CD8-positive, alpha-beta memory T cell (primary cell): ENCODE data around the gene PGM3. TPM values are rescaled to one million over a fixed set of nuclear protein-coding genes. Genes with fewer than 3 reads are reported as not detected.

ENCODE experiments used
- CTCF ChIA-PET: fragments of 350-600 bp; sonication (Branson Sonifier 250); formaldehyde crosslinking; loops from one replicate; lab custom pipeline; 2021; ENCODE audit warnings: antibody characterized with exemption; lab: Charles Lee
- POLR2A ChIA-PET: fragments of 350-600 bp; sonication (Branson Sonifier 250); formaldehyde crosslinking; loops from one replicate; lab custom pipeline; 2021; ENCODE audit warnings: antibody characterized with exemption; lab: Charles Lee
- DNase-seq, 5 donors: peaks; one replicate each; pipeline versions ENCODE4 v3.0.0 to v3.0.0-alpha.2; 2020 to 2022; ENCODE audit warnings: mixed read lengths in 1 of 5
- H3K27ac ChIP-seq: one replicate; pipeline ENCODE4 v1.7.0; 2013; ENCODE audit warnings: low read depth, mild to moderate bottlenecking, low read length, moderate library complexity
- H3K27me3 ChIP-seq: 2 replicates; pipeline ENCODE4 v1.7.0; 2013; ENCODE audit warnings: low read length, mild to moderate bottlenecking; ENCODE audit not compliant: insufficient read depth, poor library complexity, severe bottlenecking
- H3K36me3 ChIP-seq: 2 replicates; pipeline ENCODE4 v1.7.0; 2013; ENCODE audit warnings: mild to moderate bottlenecking, low read length, moderate library complexity; ENCODE audit not compliant: insufficient read depth
- H3K4me1 ChIP-seq: 2 replicates; pipeline ENCODE4 v1.7.0; 2013; ENCODE audit warnings: mild to moderate bottlenecking, low read length, moderate library complexity; ENCODE audit not compliant: insufficient read depth
- H3K4me3 ChIP-seq: 2 replicates; pipeline ENCODE4 v1.7.0; 2013; ENCODE audit warnings: mild to moderate bottlenecking, low read length
- H3K9me3 ChIP-seq: 2 replicates; pipeline ENCODE4 v1.7.0; 2013; ENCODE audit warnings: mild to moderate bottlenecking, low read length
- H3K27ac Mint-ChIP-seq, 8 donors: one replicate each; pipeline ENCODE4 v1.8.0; 2020 to 2021; ENCODE audit warnings: mixed read lengths in 8 of 8, mild to moderate bottlenecking in 6 of 8, inconsistent platforms in 3 of 8, moderate library complexity in 3 of 8
- H3K27me3 Mint-ChIP-seq, 2 donors: one replicate each; pipeline ENCODE4 v1.8.0; 2020 to 2021; ENCODE audit warnings: mixed read lengths in 2 of 2, mild to moderate bottlenecking in 1 of 2, moderate library complexity in 1 of 2
- H3K36me3 Mint-ChIP-seq, 3 donors: one replicate each; pipeline ENCODE4 v1.8.0; 2020 to 2021; ENCODE audit warnings: mixed read lengths in 3 of 3, inconsistent platforms in 1 of 3, mild to moderate bottlenecking in 1 of 3
- H3K4me1 Mint-ChIP-seq, 3 donors: one replicate each; pipeline ENCODE4 v1.8.0; 2020 to 2021; ENCODE audit warnings: mixed read lengths in 3 of 3, inconsistent platforms in 1 of 3, mild to moderate bottlenecking in 1 of 3
- H3K4me3 Mint-ChIP-seq, 7 donors: one replicate each; pipeline ENCODE4 v1.8.0; 2020 to 2021; ENCODE audit warnings: mixed read lengths in 7 of 7, mild to moderate bottlenecking in 6 of 7, moderate library complexity in 4 of 7, inconsistent platforms in 2 of 7
- H3K9me3 Mint-ChIP-seq, 5 donors: one replicate each; pipeline ENCODE4 v1.8.0; 2020 to 2022; ENCODE audit warnings: mixed read lengths in 5 of 5, mild to moderate bottlenecking in 3 of 5, moderate library complexity in 2 of 5, inconsistent platforms in 1 of 5
- polyA plus RNA-seq: library from polyadenylated mRNA; unstranded; fragments of 300-500 nt; fragmentation: Illumina TruSeq; gene quantifications from one replicate; pipeline ENCODE4 v1.2.3, GENCODE V29; 2021
- total RNA-seq, 2 experiments: library from RNA; stranded (reverse); gene quantifications; one replicate each; pipeline ENCODE4 v1.2.3, GENCODE V29; 2021

PGM3 gene
- total RNA-seq (10 to 100 TPM; 18.7 to 19.8 TPM), polyA plus RNA-seq (10.8 TPM)

GRCh38 chr6:83192871-83193746, at the start of gene PGM3, which contains the start of gene RWDD2A:
TSS of gene PGM3 (minus strand) at chr6:83193265. CDS start at chr6:83191012, 2,253 bp downstream.
TSS of gene RWDD2A (plus strand) at chr6:83193357. CDS start at chr6:83194452, 1,095 bp downstream.
- H3K27me3 Mint-ChIP-seq, result no peaks in the 10 kb centered on the region
- peaks cover 0 to 34% (median 8%) of the 10 kb centered on the region in 3 donors for H3K36me3 Mint-ChIP-seq
- CTCF ChIA-PET, result interaction anchor here (0.9 to 2.1 kb wide), 3 partner anchors 126 to 951 kb away, joined by 3 to 11 read pairs (median 3); partner anchors contain the start of genes DOP1A and UBE3D

GRCh38 chr6:83231146-83231545, 38.1 kb upstream of the PGM3 start:
- Mint-ChIP-seq H3K27me3 (peaks cover 3 to 22% of the 10 kb centered on the region in 2 donors), H3K36me3 (peaks cover 0 to 1% (median 0%) of the 10 kb centered on the region in 3 donors), H3K9me3 (no peaks in the 10 kb centered on the region), H3K4me3 (no peak overlapping the region), H3K4me1 (no peaks in the 10 kb centered on the region), H3K27ac (no peak overlapping the region)
- Histone ChIP-seq H3K4me1 (no peaks in the 10 kb centered on the region), H3K27me3 (no peaks in the 10 kb centered on the region), H3K27ac (no peak overlapping the region), H3K36me3 (no peaks in the 10 kb centered on the region), H3K9me3 (no peaks in the 10 kb centered on the region), H3K4me3 (no peak overlapping the region)
- ChIA-PET POLR2A (no interaction called here), CTCF (no interaction called here)
- DNase-seq, result no peak

More at GRCh38 chr6:83192871-83193746, at the start of gene PGM3, which contains the start of gene RWDD2A:
- no peaks in the 10 kb centered on the region for H3K9me3 Mint-ChIP-seq
- Histone ChIP-seq H3K9me3 (no peaks in the 10 kb centered on the region), H3K4me3 (peak within 1 kb of the TSS; percentile 88), H3K27me3 (no peaks in the 10 kb centered on the region), H3K4me1 (peaks cover 15% of the 10 kb centered on the region), H3K27ac (peak within 1 kb of the TSS; percentile 85), H3K36me3 (no peaks in the 10 kb centered on the region)
- DNase-seq, result peak; percentile 87 to 93 (median 89)
- peaks cover 42 to 65% (median 62%) of the 10 kb centered on the region in 3 donors for H3K4me1 Mint-ChIP-seq
- peak within 1 kb of the TSS; percentile 97 to 99 (median 98) for H3K4me3 Mint-ChIP-seq
- POLR2A ChIA-PET, result interaction anchor here (1.7 kb wide), 1 partner anchor 127 kb away, joined by 4 read pairs; the partner anchor contains the start of gene UBE3D
- H3K27ac Mint-ChIP-seq, result peak within 1 kb of the TSS; percentile 85 to 99 (median 98)

- no peak overlapping the region for H3K27ac ChIP-seq
- no peaks in the 10 kb centered on the region for H3K36me3 Mint-ChIP-seq
- H3K9me3 ChIP-seq, result no peaks in the 10 kb centered on the region
- H3K4me1 Mint-ChIP-seq, result peaks cover 0 to 8% (median 1%) of the 10 kb centered on the region in 3 donors
- no peak overlapping the region for H3K4me3 Mint-ChIP-seq
- ChIA-PET POLR2A (no interaction called here), CTCF (no interaction called here)
- peak overlapping the region in 1 of 8 donors; percentile 26 for H3K27ac Mint-ChIP-seq
- H3K9me3 Mint-ChIP-seq, result no peaks in the 10 kb centered on the region
- no peaks in the 10 kb centered on the region for H3K27me3 ChIP-seq
- no peak for DNase-seq
- peaks cover 0 to 7% of the 10 kb centered on the region in 2 donors for H3K27me3 Mint-ChIP-seq
- H3K36me3 ChIP-seq, result no peaks in the 10 kb centered on the region
- no peaks in the 10 kb centered on the region for H3K4me1 ChIP-seq
- H3K4me3 ChIP-seq, result no peak overlapping the region
These were observed 33.5 kb upstream of the PGM3 start for GRCh38 chr6:83226517-83226916.

- Histone ChIP-seq H3K4me1 (no peaks in the 10 kb centered on the region), H3K36me3 (no peaks in the 10 kb centered on the region), H3K9me3 (no peaks in the 10 kb centered on the region), H3K4me3 (no peak overlapping the region), H3K27me3 (no peaks in the 10 kb centered on the region), H3K27ac (no peak overlapping the region)
- Mint-ChIP-seq H3K27me3 (no peaks in the 10 kb centered on the region), H3K36me3 (no peaks in the 10 kb centered on the region), H3K9me3 (no peaks in the 10 kb centered on the region), H3K27ac (no peak overlapping the region), H3K4me3 (no peak overlapping the region), H3K4me1 (peaks cover 0 to 8% (median 1%) of the 10 kb centered on the region in 3 donors)
- peak in 2 of 5 donors; percentile 5 to 11 for DNase-seq
- CTCF ChIA-PET, result interaction anchor here (0.9 to 2.7 kb wide), 5 partner anchors 11 to 291 kb away, joined by 3 to 20 read pairs (median 4); partner anchors contain the start of genes DOP1A, PRSS35 and UBE3D
- POLR2A ChIA-PET, result no interaction called here
These were observed 28.9 kb upstream of the PGM3 start for GRCh38 chr6:83221889-83222479.

GRCh38 chr6:83221276-83221675, 28.2 kb upstream of the PGM3 start:
- ChIA-PET CTCF (interaction anchor here (0.9 to 2.7 kb wide), 2 partner anchors 10 to 155 kb away, joined by 3 to 20 read pairs; partner anchors contain the start of genes DOP1A and UBE3D), POLR2A (no interaction called here)
- peak overlapping the region in 1 of 8 donors; percentile 7 for H3K27ac Mint-ChIP-seq
- H3K36me3 Mint-ChIP-seq, result no peaks in the 10 kb centered on the region
- H3K4me3 Mint-ChIP-seq, result no peak overlapping the region
- no peaks in the 10 kb centered on the region for H3K9me3 Mint-ChIP-seq
- no peak for DNase-seq
- Histone ChIP-seq H3K27me3 (no peaks in the 10 kb centered on the region), H3K27ac (no peak overlapping the region), H3K36me3 (no peaks in the 10 kb centered on the region), H3K4me1 (no peaks in the 10 kb centered on the region), H3K9me3 (no peaks in the 10 kb centered on the region), H3K4me3 (no peak overlapping the region)
- peaks cover 0 to 8% (median 1%) of the 10 kb centered on the region in 3 donors for H3K4me1 Mint-ChIP-seq
- no peaks in the 10 kb centered on the region for H3K27me3 Mint-ChIP-seq

GRCh38 chr6:83220121-83220520, 27.1 kb upstream of the PGM3 start:
- Histone ChIP-seq H3K9me3 (no peaks in the 10 kb centered on the region), H3K27me3 (no peaks in the 10 kb centered on the region), H3K27ac (no peak overlapping the region), H3K4me3 (no peak overlapping the region), H3K36me3 (no peaks in the 10 kb centered on the region), H3K4me1 (no peaks in the 10 kb centered on the region)
- no peaks in the 10 kb centered on the region for H3K36me3 Mint-ChIP-seq
- ChIA-PET POLR2A (no interaction called here), CTCF (interaction anchor here (6.7 kb wide), 1 partner anchor 154 kb away, joined by 88 read pairs; the partner anchor contains the start of genes DOP1A and UBE3D)
- peaks cover 0 to 1% of the 10 kb centered on the region in 2 donors for H3K27me3 Mint-ChIP-seq
- no peak overlapping the region for H3K27ac Mint-ChIP-seq
- H3K4me1 Mint-ChIP-seq, result peaks cover 0 to 8% (median 1%) of the 10 kb centered on the region in 3 donors
- H3K4me3 Mint-ChIP-seq, result no peak overlapping the region
- no peaks in the 10 kb centered on the region for H3K9me3 Mint-ChIP-seq
- DNase-seq, result no peak

GRCh38 chr6:83218646-83219045, 25.6 kb upstream of the PGM3 start:
- no peaks in the 10 kb centered on the region for H3K9me3 Mint-ChIP-seq
- DNase-seq, result no peak
- ChIA-PET CTCF (interaction anchor here (6.7 kb wide), 1 partner anchor 152 kb away, joined by 88 read pairs; the partner anchor contains the start of genes DOP1A and UBE3D), POLR2A (no interaction called here)
- H3K27ac Mint-ChIP-seq, result no peak overlapping the region
- no peaks in the 10 kb centered on the region for H3K27me3 ChIP-seq
- H3K27me3 Mint-ChIP-seq, result peaks cover 0 to 2% of the 10 kb centered on the region in 2 donors
- H3K27ac ChIP-seq, result no peak overlapping the region
- H3K36me3 ChIP-seq, result no peaks in the 10 kb centered on the region
- H3K4me1 ChIP-seq, result no peaks in the 10 kb centered on the region
- no peak overlapping the region for H3K4me3 Mint-ChIP-seq
- H3K4me1 Mint-ChIP-seq, result peaks cover 0 to 8% (median 1%) of the 10 kb centered on the region in 3 donors
- H3K9me3 ChIP-seq, result no peaks in the 10 kb centered on the region
- no peaks in the 10 kb centered on the region for H3K36me3 Mint-ChIP-seq
- H3K4me3 ChIP-seq, result no peak overlapping the region
